Activated T-cell treated with anti-CD3 and anti-CD28 coated beads for 48 hours (primary cell): ENCODE data around the gene FRMD1.

Experiments
- DNase-seq: peaks from one replicate; pipeline ENCODE4 v3.0.0-alpha.2; 2020; ENCODE audit warnings: low read depth

FRMD1 gene

GRCh38 chr6:168095171-168095691 lies 16.2 kb upstream of the FRMD1 start:
- no peak for DNase-seq

GRCh38 chr6:168093634-168094033 lies 14.6 kb upstream of the FRMD1 start:
- no peak for DNase-seq

DNA sequence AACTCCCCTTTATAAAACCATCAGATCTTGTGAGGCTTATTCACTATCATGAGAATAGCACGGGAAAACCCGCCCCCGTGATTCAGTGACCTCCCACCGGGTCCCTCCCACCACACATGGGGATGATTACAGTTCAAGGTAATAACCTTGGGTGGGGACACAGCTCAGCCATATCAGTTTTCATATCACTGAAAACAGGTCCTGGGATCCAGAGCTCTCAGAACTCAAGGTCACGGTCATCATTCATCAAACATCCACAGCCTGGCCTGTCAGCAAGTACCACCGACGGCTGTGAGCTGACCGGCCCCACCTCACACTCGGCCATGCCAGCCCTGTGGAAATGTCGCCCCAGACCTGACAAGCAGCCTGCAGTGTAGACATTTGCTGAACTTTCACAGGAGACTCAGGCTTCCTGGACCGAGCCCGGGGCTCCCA lies 14.1 kb upstream of the FRMD1 start:
- DNase-seq: no peak

- no peak for DNase-seq
These were observed 13.5 kb upstream of the FRMD1 start for GRCh38 chr6:168092541-168092940.

DNA sequence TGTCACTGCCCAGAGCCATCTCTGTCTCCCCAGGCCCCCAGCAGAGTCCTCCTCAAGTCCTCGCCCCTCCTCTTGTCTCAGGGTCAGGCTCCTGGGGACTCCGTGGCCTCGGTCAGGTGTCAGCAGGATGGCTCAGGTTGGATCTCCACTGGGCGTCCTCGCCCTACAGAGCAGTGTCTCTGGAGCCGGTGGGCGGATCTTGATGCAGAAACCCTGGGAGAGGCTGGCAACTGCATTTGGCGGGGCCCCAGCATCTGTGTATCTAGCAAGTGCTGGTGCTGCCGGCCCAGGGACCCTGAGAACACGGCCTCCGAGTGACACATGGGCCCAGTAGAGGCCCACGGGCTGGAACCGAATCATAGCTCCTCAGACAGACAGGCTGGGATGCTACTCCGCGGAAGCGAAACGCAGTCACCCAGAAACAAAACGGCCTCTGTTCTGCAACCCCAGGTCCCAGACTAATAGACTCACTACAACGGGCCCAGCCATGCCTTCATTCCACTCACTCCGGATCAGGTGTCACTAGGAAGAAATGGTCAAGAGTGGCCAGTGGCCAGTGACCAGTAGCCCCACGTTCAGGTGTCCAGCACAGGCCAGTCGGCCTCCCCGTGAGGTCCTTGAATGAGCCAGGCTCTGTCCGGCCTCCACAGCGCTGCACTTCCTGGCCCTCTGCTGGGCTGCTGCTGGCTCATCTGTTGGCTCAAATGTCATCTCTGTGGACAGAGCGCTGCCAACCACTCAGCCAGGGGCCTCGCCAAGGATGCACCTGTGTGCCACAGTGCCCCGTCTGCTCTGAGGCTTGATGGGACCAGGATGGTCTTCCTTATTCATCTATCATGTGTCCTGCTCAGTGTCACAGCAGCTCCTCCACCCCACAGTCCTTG lies 12.6 kb upstream of the FRMD1 start:
- DNase-seq: no peak

DNA sequence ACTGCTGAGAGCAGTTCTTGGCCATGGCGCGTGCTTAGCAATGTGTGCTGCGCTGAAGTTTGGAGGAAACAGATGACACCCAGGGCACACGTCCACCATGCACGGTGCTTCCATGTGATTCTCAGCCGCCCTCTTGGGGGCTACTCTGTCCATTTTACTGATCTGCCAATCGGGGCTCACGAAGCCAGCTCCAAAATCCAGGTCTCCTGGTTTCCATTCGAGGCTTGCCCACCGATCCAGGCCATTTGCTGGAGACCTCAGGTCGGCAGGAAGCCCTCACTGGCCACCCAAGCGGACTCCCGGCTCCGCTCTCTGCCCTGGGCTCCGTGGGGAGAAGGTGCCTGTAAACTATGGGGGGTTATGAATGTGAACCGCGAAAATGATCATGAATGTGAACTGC lies 11.7 kb upstream of the FRMD1 start:
- no peak for DNase-seq

GRCh38 chr6:168090064-168090690 lies 11.2 kb upstream of the FRMD1 start:
- DNase-seq: no peak

DNA sequence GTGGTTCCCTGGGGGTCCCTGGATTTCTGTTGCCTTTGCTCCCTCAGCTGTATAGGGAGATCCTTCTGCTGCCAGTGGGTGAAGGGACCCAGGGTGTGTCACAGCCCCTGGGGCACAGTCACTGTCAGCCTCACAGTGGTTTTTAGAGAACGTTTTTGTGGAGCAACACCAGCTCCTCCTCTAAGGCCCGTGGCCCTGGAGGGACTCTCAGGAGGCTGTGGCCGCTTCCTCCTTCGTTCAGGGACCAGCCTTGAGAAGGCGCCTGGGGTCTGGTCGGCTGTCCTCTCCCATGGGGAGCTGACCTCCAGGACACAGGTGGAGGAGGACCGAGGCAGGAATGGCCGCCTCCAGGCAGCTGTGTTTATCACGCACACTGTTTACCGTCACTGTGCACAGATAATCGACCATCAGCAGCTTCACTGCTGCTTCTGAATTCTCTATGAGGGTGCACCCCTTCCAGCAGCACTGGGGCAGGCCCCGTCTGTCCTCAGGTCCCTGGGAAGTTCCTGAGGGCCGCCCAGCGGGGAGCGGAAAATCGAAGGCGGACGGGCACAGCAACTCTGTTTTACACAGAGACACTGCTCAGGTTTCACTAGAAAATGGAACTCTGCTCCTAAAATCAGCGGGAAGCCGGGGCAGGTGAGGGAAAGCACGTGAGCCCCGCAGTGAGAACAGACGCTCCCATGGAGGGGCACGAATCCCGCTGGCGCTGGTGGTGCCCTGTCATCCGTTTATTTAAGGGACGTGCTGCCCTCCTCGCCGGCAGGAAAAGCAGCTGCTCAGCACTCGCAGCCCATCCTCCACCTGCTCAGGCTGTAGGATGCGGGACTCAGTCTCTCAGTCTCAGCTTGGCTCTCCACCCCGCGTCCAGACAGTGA lies 10.4 kb upstream of the FRMD1 start:
- no peak for DNase-seq

DNA sequence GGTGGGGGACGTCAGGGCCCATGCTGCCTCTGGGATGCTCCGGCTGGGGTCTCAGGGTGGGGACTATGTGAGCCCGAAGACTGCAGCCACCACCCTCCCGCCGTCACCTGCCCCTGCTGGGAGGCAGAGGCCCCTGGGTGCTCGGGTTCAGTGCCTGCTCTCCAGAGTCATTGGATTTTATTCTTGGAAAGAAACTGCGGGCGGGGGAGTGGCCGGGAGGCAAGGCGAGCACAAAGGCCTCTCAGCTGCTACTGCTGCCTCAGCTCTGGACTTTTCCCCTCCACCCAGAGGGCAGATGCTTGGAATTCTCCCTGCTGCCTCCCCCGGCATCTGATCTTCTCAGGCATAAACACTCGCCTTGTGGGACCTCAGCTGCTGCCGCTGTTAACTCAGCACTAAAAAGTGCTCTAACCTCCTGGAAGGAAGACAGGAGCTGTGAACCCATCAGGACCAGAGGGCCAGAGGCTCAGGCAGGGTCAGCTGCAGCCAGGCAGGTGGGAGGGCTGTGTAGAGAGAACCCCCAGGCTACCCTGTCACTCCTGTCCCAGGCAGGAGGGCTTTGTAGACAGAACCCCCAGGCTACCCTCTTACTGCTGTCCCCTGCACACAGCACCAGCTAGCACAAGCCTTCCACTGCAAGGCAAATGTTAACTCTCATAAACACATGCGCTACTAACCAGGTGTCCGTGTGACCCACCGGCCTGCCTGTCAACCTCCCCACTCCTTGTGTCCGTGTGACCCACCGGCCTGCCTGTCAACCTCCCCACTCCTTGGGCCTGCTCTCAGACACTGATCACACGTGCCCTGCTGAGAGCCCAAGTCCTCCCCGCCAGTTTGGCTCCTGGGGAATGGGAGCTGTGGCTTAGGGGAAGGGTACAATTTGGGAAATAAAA lies 9.4 kb upstream of the FRMD1 start:
- no peak for DNase-seq

- DNase-seq: no peak
These were observed 8.6 kb upstream of the FRMD1 start for GRCh38 chr6:168087436-168088160.

DNA sequence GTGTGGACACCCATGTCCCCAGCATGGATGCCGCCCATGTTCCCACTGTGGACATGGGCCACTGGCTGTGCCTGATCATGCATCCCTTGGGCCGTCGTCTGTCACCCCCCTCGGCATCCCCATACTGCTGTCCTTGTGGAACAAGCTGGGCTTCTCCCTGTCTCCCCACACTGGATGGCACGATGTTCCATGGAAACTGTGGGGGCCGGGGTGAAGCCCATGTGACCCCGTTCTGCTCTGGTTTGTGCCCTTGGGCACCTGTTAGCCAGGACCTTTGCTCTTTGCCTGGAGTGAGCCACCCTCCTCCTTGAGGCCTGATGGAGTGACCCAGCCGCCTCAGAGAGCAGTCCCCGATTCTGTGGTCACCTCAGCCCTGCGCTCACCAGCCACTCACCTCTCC lies 7.6 kb upstream of the FRMD1 start:
- no peak for DNase-seq

DNA sequence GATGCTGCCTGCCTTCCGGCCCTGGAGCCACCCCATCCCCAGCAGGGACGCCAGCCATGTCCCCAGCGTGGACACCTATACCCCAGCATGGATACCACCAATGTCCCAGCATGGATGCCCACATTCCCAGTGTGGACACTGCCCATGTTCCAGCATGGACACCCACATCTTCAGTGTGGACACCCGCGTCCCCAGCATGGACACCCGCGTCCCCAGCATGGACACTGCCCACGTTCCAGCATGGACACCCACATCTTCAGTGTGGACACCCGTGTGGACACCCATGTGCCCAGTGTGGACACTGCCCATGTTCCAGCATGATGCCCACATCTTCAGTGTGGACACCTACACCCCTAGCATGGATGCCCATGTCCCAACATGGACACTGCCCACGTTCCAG lies 7.1 kb upstream of the FRMD1 start:
- no peak for DNase-seq

- no peak for DNase-seq
These were observed 5.6 kb upstream of the FRMD1 start for GRCh38 chr6:168084465-168085160.

DNA sequence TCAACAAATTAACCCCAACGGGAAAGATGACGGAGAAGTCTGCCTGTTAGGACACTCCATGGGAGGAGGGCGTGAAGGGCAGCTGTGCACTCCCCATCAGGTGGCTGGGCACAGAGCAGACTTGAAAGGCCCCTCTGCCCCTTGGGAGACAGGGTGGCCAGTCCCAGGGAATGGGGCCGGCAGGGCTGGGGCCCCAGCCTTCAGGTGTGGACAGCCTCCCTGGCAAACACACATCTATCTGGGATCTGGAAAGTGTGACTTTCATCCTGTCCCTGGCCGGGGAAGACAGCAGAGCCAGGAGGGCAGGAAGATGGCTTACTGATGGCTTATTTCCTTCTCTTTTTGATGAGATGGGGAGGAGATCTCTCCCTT lies 4.5 kb upstream of the FRMD1 start:
- DNase-seq: no peak

DNA sequence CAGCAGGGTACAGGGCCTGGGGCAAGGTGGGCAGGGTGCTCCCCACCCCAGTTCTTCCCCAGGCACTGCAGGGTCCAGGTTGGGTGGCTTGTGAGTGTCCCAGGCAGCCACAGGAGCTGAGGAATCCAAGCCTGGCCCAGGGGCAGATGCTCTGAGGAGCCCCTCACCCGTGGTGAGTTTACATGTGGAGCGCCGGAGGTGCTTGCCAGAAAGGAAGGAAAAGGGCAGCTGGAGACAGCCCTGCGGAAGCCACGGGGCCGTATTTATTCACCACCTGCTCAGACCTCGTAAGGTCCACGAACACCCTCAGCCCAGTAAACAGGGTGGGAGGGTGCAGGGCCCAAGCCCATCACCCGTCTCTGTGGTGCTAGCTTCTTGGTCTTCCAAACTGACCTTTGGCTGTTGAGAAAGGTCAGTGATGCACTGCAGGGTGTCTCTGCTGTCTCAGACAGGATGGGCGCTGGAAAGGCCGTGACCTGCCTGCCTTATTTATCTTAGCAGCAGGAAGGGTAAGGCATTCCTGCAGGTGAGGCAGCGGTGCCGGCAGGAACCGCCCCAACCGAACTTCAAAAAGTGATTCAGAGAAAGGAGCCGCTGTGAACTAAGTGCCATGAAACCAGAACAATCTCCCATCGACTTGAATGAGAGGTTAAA lies 4.0 kb upstream of the FRMD1 start:
- no peak for DNase-seq

- DNase-seq: no peak
These were observed 3.0 kb upstream of the FRMD1 start for GRCh38 chr6:168081858-168082546.

GRCh38 chr6:168080393-168081077 lies 1.5 kb upstream of the FRMD1 start:
- no peak for DNase-seq

- DNase-seq: no peak
These were observed 653 bp downstream of the FRMD1 start for GRCh38 chr6:168078175-168078942.
